ENCODE measurements around the gene PBXIP1. TPM values are rescaled to one million over a fixed set of nuclear protein-coding genes. Genes with fewer than 3 reads are reported as not detected.
A peak's percentile ranks its signal among the peaks of the same experiment; 100 is the strongest.

The PBXIP1 gene
- total RNA-seq, 1 donor from 2014 or later = 55.9 TPM

- no peak for ATAC-seq
- DNase-seq (ENCODE audit: missing footprints) = no peak
- intact Hi-C loops (cut with DNase I) = no loop called here
These were observed 9.7 kb downstream of the PBXIP1 start for GRCh38 chr1:154945962-154946850.

DNA sequence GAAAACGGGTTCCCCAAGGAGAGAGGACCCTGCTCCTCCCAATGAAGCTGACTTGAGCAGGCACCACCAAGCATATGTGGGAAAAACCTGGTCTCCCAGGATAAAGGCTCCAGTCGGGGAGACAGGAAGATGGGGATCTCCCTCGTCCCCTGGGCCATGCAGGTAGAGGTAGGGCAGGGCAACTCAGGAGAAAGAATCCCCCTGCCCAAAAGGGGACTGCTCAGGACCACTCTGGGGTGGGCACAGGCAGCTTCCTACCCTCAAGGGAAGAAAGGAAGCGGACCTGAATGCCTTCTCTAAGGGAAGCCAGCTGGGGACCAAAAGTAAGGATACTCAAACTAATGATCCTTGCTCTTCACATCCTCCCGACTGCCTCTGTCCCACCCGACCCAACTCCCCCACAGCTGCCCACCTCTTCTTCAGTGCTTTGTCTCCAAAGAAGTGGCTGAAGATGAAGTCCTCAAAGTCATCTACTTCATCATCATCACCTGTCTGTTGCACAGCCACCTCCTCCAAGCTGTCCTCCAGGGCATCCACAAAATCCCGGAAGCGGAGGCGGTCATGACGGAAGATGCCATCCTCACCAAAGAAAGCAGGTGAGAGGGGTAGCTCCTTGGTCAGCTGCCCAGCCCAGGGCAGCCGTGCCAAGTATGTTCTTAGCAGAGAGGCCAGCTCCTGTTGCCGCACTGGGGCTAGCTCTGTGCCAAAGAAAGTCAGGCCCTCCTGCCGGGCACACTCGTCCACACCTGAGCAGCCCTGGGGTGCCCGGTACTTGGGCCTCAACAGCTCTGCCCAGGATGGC, 10.5 kb downstream of the PBXIP1 start:
- DNase-seq (ENCODE audit: missing footprints) (no peak), ATAC-seq (no peak)
- intact Hi-C loops (cut with DNase I) = no loop called here

DNA sequence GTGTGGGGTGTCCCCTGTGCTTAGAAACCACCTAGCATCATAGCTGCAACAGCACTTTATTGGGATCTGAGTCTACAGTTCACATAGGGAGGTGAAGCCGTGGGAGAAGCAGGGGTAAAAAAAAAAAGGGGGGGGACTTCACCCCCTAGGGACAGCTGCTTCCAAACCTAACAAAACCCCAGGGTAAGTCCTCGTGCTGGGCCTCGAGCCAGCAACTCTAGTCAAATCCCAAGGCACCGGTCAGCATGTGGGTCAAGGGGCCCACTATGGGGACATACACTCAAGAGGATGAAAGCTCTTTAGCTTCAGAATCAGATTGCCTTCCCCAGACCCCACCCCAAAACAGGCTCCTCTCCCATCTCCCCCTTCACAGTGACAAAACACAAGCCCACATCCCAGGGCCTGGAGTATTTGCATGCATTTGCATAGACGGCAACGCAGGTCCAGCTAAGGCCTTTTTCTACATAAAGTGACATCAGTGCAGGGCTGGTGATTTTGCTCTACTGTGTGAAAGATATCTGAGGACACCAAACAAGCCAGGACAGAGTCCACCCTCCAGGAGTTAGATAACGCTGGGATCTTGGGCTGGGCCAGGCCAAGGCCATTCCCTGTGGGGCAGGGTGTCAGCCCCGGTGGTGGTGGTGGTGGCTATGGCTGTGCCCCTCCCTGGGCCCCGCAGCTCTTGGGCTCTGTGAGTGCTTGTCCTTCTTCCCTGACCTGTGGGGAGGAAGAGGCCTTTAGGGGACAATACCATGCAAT, 11.3 kb downstream of the PBXIP1 start:
- no peak for ATAC-seq
- no peak for DNase-seq (ENCODE audit: missing footprints)
- intact Hi-C loops (cut with DNase I) = no loop called here

DNA sequence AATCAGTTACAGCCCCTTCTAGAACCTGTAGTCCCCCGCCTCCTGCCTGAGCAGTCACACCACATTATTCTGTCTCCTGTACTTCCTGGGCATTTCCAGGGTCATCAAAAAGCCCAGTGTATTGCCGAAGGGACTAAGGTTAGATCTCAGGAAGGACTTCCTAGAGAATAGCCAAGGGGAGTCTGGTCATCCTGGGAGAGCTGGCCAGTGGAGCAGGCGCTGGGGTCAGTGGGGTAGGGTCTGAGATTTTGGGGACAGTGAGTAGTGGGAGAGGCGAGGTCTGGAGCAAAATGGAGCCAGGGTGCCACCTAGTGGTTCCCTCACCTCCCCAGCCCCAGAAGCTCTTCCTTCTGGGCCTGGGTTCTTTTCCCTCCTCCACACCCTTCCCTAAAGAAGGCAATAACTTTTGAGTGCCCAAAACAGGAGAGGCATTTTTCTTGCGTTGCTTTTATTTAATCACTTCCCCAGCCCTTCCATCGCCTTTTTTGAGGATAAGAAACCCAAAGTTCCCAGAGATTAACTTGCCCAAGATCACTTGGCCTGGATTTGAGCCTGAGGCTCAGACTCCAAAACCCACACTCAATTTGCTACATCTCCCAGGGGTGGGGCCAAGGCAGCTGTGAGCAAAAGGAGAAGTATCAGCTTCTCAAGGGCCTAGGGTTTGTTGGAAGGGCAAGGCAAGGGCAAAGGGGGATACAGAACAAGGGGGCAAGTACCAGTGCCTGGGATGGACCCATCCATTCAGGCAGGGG, 12.1 kb downstream of the PBXIP1 start:
- ATAC-seq = peak; percentile 54
- intact Hi-C loops (cut with DNase I) = no loop called here
- no peak for DNase-seq (ENCODE audit: missing footprints)

- intact Hi-C loops (cut with DNase I) = no loop called here
- ATAC-seq = no peak
These were observed 14.4 kb downstream of the PBXIP1 start for GRCh38 chr1:154941333-154942013.

GRCh38 chr1:154940651-154941194, 15.2 kb downstream of the PBXIP1 start:
- ATAC-seq (no peak), DNase-seq (ENCODE audit: missing footprints) (no peak)
- intact Hi-C loops (cut with DNase I) = no loop called here

More at GRCh38 chr1:154941333-154942013, 14.4 kb downstream of the PBXIP1 start:
- DNase-seq (ENCODE audit: missing footprints) = no peak

GRCh38 chr1:154940213-154940560, 15.7 kb downstream of the PBXIP1 start:
- ATAC-seq = no peak
- intact Hi-C loops (cut with DNase I) = no loop called here

GRCh38 chr1:154938604-154939399, 17.1 kb downstream of the PBXIP1 start:
- no peak for DNase-seq (ENCODE audit: missing footprints)
- intact Hi-C loops (cut with DNase I) = no loop called here
- ATAC-seq = no peak

More at GRCh38 chr1:154940213-154940560, 15.7 kb downstream of the PBXIP1 start:
- DNase-seq (ENCODE audit: missing footprints) = no peak

DNA sequence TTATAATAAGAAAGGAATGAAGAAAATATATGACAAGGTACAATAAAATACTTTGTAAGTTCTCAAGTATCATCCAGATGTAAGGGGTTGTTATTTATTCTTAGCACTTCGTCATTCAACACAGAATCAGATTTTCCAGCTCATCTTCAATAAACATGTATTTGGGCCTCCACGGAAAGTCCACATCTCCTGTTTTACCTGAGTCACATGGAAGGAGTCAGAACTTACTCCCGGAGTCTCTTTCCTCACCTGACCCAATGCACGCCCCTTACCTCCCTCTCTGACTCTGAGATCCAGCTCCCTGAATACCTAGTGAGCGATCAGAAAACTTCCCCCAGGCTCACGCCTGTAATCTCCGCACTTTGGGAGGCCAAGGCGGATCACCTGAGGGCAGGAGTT, 17.9 kb downstream of the PBXIP1 start:
- no peak for ATAC-seq
- intact Hi-C loops (cut with DNase I) = loop anchor here (2.0 kb wide), 4 partner anchors 27 to 379 kb away; partner anchors contain the start of genes SHC1 and UBE2Q1

DNA sequence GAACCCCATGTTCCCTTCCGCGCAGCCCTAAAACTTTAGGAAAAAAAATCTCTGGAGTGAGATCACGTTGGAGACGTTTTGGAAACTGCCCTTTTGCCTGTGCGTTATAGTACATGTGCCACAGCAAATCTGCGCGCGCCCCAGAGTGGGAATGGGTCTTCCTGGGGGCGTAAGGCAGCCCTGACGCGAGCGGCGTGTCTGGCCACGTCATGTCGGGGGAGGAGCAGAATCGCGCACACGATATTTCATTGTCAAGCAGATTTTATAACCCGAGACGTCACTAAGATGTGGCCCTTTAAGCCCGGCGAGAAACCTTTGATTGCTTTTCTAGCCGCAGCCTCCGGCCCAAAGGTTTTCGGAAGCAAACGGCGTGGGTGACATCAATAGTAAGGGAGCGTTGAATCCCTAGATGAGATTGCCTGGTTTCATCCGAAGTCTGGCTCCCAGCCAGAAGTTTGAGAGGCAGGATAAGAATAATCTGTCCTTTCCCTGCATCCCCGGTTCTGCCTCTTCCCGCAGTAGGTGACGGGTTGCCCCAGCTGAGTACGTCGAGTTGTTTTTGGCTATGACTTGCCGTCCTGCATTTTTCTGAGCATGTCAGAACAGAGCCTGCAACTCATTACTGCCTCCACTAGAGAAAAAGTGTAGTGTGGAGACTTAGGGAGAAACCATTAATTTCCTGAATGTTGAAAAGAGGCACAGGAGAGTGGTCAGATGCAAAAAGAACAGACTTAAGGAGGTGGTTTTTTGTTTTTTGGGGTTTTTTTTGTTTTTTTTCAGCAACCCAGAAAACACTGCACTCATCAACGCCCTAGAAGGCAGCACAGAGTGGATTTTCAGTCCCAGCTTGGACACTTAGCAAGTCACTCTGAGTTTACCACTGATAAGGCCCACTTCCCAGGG, 18.6 kb downstream of the PBXIP1 start:
- ATAC-seq (peak; percentile 89), DNase-seq (ENCODE audit: missing footprints) (peak; percentile 96)
- intact Hi-C loops (cut with DNase I) = loop anchor here (2.0 kb wide), 4 partner anchors 27 to 379 kb away; partner anchors contain the start of genes SHC1 and UBE2Q1

More for the DNA sequence above, 17.9 kb downstream of the PBXIP1 start:
- no peak for DNase-seq (ENCODE audit: missing footprints)

GRCh38 chr1:154936555-154937084, 19.3 kb downstream of the PBXIP1 start, which contains the start of gene PMVK:
PMVK (minus strand) TSS chr1:154936719; CDS start chr1:154936685, 34 bp downstream.
- ATAC-seq (peak; percentile 96), DNase-seq (ENCODE audit: missing footprints) (peak; percentile 97)
- intact Hi-C loops (cut with DNase I) = loop anchor here (2.0 kb wide), 4 partner anchors 26 to 378 kb away; partner anchors contain the start of genes SHC1 and UBE2Q1

DNA sequence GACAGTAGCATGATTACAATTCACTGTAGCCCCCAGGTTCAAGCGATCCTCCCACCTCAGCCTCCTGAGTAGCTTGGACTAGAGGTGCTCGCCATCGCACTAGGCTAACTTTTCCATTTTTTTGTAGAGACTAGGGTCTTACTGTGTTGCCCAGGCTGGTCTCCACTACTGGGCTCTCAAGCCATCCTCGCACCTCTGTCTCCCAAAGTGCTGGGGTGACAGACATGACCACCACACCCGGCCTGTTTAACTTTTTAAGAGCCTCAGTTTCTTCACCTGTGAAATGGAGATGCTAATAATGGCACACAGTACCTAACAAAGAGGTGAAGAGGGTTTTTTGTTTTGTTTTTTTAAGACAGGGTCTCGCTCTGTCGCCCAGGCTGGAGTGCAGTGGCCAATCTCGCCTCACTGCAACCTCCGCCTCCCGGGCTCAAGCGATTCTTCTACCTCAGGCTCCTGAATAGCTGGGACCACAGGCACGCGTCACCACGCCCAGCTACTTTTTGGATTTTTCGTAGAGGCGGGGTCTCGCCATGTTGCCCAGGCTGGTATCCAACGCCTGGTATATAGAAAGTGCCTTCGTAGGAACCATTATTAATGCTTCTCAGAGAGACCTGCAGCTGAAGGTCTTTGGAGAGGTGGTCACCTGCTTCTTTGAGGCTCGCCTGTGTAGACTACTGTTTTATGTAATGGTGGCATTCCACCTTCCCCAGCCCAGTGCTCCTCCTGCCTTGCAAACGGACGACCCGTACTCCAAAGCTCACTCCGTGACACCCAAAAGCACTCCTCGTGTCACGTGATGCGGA, 19.9 kb downstream of the PBXIP1 start:
- intact Hi-C loops (cut with DNase I) = loop anchor here (2.0 kb wide), 4 partner anchors 25 to 377 kb away; partner anchors contain the start of genes SHC1 and UBE2Q1
- no peak for DNase-seq (ENCODE audit: missing footprints)

GRCh38 chr1:154934358-154934948, 21.4 kb downstream of the PBXIP1 start:
- DNase-seq (ENCODE audit: missing footprints) (no peak), ATAC-seq (no peak)
- intact Hi-C loops (cut with DNase I) = no loop called here

More for the DNA sequence above, 19.9 kb downstream of the PBXIP1 start:
- ATAC-seq = no peak

DNA sequence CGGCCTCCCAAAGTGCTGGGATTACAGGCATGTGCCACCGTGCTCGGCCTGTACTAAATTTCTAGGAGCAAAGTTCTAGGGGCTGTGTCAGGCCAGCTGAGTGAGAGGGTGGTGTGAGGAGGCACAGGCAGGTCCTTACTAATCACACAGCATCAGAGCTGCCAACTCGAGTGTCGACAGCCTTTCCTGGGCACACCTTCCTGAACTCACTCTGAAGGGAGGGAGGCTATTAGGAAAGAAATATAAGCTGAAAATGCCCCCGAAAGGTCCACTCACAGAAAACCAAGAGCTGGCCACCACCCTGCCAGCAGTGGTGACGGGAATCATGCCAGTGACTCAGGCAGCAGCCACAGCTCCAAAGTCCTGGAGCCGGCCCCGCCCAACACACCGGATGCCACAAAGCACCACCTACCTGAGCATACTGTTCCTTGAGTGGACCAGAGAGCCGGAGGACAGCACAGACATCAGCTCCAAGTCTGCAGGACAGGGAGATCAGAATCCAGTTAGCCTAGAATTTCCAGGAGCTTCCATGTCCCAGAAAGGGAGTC, 23.9 kb downstream of the PBXIP1 start:
- ATAC-seq (no peak), DNase-seq (ENCODE audit: missing footprints) (no peak)
- intact Hi-C loops (cut with DNase I) = no loop called here

All from Right ventricle myocardium inferior (tissue), 1 donor.